Skin of body (tissue), 2 donors: ENCODE data around the gene FUOM. TPM values are rescaled to one million over a fixed set of nuclear protein-coding genes. Genes with fewer than 3 reads are reported as not detected.
"Not testable (repeated sequence)": the region's sequence is repeated elsewhere in the genome, so short reads cannot be mapped to it uniquely, and the experiment has no call there.

Experiments used
- DNase-seq: peaks from one replicate; lab custom pipeline; 2025; lab: John Stamatoyannopoulos, UW
- total RNA-seq: library from RNA; depleted of rRNA; stranded (reverse); fragments of >200 nt; gene quantifications from one replicate; pipeline ENCODE4 v1.2.3, GENCODE V29; 2014

The FUOM gene
- total RNA-seq, 1 donor from 2014 or later = 11.2 TPM

DNA sequence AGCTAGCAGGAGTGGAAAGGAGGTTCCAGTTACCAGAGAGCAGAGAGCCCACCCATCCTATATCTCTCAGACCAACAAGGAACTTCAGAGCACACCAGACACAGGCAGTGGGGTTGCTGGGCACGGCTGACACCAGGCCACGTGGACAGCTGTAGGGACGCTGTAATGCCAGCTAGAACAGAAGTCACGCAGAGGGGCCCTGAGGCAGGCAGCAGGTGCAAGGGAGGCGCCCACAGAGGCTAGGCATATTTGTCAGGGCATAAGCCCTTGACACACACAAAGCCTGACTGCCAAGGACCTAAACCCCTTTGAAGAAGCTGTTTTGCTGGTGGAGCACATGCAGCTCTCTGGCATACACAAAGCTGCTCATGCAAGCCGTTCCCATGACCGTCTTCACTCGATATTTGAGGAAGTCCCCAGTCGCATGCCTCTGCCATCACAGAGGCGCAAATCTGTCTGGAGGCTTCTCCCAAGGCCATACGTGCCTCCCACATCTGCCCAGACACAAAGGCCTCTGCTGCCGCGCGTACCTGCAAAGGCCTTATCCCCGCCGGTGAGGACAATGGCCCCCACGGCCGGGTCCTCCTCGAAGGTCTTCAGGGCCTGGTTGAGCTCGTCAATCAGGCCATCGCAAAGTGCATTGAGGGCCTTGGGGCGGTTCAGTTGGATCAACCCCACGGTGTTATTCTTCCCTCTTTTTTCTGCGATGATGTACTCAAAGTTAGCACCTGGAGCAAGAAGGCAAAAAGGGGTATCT, 12.4 kb upstream of the FUOM start:
- no peak for DNase-seq

DNA sequence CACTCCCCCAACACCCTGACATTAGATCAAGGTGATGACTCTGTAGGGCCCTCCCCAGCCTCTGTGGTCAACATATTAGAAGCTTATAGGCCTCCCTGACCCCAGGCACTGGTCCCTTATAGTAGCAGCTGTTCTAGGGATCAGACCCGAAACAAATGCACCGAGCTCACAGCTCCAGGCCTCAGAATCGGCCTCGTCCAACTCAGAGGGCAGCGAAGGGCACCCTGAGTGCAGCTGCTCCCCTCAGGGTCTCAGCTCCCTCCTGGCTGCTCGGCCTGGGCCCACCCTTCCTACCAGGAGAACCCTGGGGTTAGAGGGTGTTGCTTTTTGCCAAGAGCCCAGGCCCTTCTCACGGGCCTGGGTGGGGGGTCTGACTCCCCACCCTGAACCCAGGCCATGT, 10.3 kb upstream of the FUOM start:
- no peak for DNase-seq

DNA sequence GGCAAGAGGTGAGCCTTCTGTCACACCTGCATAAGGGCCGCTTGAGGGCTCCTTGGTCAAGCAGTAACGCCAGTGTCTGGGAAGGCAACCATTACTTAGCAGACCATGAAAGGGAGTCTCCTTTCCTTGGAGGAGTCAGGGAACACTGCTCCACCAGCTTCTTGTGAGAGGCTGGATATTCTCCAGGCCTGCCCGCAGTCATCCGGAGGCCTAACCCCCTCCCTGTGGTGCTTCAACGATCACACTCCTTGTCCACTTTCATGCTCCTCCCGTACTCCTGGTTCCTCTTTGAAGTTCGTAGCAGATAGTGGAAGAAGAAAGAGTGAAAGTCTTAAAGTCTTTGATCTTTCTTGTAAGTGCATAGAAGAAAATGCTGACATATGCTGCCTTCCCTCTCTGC, 9.6 kb upstream of the FUOM start:
- not testable (repeated sequence) for DNase-seq

DNA sequence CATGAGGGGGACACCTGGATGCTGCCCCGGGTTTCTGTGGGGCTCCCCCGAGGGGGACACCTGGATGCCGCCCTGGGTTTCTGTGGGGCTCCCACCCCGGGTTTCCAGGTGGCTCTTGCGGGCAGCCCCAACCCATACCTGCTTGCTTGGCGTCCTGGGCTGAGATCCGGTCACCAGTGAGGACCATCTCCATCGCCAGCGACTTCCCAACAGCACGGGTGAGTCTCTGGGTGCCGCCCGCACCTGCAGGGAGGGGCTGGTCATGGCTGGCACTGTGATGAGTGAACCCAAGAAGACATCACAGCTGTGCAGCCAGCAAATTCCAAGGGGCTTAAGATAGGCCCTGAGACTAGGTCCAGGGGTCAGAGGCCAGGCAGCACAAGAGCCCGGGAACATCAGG, 8.9 kb upstream of the FUOM start:
- no peak for DNase-seq

DNA sequence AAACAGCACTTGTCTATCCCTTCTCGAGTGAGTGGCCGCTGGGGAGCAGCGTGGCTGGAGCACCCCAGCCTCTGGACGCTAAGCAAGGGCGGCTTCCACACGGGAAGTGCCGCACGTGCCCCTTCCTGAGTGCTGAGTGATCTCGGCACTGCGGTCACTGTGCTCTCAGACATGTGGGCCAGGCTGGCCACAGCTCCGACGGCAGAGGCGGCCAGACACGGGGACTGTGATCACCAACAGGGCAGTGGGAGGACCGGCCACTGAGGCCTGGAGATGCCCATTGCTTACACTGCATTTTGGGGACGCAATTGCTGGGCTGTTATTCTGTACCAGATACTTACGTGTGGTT, 8.3 kb upstream of the FUOM start:
- no peak for DNase-seq

DNA sequence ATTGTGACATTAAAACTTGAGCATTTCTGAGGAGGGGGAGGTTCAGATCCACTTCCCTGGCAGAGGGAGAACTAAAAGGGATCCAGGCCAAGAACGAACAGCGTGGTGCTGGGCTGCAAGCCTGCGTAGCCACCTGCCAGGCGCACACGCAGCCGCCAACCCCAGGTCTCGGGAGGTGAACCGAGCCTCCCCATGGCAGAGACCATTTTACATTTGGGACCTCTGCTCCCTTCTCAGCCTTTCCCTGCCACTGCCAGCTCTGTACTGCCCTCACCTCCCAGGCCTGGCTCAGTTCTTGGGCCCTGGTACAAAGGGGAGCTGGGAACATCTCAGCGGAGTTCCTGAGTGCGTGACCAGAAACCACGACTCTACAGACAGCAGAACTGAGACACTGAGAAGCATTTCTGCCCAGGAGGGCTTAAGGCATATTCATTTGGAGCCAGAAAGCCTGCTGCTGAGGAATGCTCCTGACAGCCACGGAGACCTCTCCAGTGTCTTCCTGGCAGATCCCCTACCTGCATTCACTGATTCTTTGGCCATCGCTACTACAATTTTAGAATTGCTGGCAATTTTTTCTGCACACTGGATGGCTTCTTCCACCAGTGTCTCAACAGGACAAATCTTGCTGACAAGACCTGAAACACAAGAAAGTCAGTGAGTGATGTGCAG, 7.8 kb upstream of the FUOM start:
- DNase-seq = no peak

DNA sequence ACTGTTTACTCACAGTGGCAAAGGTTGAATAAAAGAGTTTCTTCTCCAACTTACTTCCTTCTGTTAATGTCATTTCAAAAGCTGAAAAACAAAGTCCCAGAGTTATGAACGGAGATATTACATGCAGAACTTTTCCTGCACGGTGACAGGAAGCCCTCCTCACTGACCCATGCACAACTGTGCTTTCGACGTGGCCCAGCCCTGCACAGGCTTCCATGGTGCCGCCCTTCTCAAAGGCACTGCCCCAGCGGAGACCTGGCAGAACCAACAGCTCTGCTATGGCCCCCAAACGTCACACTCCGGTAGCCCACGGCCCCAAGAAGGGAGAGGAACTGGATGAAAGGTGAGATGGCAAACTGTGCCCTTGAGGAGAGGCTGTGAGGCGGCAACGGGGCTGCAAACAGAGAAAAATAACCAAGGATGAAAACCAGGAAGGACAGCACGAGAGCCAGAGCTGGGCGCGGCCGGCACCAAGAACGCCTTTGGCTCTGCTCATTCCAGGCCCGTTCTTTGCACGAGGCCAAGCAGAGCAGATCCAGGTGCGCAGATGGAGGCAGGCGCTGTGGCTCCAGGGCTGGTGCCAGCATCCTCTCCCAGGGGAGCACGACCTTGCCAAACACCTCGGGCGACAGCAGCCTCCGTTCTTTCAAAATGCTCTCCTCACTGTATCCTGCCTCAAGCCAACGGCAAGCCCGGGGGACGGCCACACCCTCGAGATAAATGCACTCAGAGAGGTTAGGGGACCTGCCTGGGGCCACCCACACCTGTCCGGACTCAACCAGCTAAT, 7.0 kb upstream of the FUOM start:
- no peak for DNase-seq

DNA sequence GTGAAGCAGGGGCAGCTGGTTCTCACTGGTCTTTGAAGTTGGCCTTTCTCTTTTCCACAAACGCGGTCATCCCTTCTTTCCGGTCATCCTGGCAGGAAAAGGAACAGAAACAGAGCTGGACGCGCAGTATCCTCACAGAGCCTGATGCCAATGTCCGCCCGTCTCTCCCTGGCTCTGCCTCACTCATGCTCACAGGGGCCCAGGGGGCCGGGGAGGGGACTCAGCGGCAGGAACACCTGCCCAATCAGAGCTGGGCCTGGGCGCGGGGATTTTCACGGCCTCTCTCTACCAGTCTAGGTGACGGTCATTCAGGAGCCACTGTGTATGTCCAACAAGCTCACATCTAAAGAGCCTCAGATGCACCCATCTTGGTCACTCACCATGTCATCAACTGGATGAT, 5.0 kb upstream of the FUOM start:
- no peak for DNase-seq

DNA sequence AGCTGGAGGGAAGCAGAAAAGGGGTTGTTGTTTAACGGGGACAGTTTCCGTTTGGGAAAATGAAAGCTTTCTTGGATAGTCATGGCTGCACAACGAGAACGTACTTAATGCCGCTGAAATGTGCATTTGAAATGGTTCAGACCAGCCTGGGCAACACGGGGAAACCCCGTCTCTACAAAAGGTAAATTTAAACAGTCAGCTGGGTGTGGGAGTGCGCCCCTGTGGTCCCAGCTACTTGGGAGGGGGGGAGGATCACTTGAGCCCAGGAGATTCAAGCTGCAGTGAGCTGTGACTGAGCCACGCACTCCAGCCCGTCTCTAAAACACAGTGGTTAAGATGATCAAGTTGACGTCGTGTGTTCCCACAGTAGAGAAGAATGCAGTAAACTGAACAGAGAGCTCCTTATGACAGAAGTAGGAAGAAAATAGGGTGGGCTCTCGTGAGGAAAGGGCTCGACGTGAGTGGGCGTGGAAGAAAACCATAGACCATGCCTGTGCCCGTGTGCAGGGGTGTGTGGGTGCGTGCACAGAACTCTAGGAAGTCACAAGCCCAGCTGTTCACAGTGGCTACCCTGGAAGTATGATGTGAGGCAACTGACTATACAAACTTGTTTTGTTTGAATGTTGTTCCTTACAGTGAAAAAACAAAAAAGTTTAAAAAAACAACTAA, 4.1 kb upstream of the FUOM start:
- DNase-seq = no peak

DNA sequence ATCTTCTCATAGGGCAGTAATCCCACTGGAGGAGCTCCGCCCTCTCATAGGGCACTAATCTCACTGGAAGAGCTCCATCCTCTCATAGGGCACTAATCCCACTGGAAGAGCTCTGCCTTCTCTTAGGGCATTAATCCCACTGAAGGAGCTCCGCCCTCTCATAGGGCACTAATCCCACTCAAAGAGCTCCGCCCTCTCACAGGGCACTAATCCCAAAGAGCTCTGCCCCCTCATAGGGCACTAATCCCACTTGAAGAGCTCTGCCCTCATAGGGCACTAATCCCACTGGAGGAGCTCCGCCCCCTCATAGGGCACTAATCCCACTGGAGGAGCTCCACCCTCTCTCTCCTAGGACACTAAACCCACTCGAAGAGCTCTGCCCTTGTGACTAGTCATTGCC, 3.4 kb upstream of the FUOM start:
- DNase-seq = no peak

DNA sequence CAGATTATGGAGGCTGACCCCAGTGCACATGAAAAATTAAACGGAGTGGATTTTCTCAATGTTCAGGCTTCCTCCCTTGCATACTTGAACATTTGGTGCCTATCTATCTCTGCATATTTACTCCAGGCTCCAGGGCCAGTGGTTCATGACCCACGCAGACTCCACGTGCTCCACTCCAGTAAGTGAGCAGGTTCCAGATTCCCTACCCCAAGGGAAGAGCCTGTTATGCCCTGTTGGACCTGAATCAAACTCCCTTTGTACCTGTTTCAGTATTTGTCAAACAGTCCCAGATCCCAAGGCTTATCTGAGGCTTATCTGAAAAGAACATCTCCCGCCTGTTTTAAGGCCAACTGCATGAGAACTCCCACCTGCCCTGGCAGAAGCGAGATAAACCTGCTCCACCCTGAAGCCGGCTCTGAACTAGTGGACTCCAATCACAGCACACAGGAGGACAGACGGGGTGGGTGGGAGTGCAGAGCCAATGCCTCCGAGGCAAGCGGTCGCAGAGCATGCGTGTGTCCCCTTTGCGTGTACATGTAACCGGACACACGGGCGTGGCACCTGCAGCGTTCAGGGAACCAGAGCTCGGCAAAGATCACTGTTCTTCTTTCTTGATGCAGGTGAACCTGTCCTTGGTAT, 2.3 kb upstream of the FUOM start:
- no peak for DNase-seq

DNA sequence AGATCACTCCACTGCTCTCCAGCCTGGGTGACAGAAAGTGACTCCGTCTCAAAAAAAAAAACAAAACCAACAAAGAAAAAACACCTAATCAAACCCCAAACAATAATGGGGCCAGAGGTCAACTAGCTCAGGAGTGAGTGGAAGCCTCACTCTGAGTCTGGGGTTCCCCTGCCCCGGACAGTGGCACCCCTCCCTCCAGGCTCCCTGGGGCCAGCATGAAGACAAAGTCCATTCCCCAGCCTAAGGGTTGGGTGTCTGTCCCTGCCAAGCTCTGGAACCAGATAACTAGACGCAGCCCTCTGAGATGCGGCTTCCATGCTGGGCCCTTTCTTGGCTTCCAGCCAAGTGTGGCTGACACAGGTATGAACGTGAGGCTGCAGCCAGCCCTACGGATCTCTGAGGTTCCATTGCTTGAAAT, 1.7 kb upstream of the FUOM start:
- DNase-seq = no peak

DNA sequence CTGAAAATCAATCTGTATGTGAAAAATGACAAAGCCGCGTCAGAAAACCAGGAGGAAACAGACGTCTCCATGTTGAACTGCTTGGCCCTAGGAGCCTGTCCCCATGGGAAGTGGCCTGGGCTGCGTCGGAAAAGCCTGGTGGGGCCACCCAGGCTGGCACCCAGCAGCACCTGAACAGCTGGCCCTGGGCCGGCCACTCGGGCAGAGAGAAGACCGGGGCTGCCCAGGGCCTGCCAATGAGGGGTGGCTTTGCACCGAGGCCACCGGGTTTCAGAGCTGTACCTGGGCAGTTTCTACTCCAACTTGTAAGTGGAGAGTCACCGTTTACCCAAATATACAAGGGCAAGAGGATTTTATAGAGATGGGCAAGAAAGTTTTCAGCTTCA, 1.1 kb upstream of the FUOM start:
- DNase-seq = no peak

DNA sequence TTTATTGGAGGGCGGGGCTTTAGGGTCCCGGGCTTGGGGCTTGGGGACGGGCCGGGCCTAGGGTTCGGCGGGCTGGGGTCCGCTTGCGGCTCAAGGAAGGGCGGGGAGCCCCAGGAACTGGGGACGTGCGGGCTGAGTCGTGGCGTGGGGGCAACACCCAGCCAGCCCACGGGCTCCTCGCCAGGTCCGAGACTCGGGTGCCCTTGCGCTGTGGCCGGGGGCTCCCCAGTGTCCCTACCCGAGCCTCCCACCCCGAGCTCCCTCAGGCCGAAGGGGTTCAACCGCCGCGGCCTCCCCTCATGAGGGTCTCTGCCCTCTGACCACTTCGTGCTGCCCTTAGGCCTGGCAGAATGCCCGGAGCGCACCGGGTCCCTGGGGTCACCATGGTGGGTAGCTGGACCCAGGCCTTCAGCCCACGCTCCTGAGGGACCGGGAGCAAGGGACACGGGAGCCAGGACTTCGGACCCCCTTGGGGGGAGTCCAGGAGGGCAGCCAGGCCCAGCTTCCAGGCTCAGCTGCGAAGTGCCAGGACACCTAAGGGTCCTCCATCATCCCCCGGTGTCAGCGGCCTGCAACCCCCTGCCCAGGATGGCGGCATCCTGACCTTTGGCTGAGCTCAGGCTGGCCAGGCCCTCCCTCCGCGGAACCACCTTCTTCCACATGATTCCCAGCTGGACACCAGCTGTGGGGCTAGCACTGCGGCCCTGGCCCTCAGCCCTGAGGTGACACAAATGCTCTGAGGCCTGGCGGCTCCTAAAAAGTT, 524 bp upstream of the FUOM start:
- DNase-seq = no peak

DNA sequence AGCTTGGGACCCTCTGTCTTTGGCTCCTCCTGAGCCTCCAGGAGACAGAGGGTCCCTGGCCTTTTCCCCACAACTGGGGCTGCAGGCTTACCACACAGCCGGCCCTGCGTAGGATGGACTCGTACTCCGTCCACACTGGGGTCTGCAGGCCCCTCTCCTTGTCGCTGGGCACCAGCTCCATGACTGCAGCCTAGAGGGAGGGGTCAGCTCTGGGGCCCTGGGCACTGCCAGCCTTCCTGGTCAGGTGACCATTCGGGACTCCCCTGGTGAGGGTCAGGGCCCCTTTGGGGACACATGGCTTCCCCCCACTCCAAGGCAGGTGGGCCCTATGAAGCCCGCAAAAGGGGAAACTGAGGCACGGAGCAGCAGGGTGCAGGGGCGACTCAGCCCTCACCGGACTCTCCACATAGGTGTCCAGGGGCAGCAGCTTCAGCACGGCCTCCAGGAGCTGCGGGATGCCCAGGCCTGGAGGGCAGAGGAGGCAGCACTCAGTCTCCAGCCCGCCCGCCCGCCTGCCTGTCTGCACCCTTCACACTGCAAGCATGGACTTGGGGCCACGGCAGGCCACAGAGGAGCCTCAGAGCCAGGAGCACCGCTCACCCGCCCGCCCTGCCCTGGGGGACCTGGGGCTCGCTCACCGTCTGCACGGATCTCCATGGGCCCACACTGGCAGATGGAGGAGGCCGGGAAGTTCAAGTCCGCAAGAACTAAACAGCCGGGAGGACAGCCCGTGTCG, 1.1 kb downstream of the FUOM start:
- no peak for DNase-seq

DNA sequence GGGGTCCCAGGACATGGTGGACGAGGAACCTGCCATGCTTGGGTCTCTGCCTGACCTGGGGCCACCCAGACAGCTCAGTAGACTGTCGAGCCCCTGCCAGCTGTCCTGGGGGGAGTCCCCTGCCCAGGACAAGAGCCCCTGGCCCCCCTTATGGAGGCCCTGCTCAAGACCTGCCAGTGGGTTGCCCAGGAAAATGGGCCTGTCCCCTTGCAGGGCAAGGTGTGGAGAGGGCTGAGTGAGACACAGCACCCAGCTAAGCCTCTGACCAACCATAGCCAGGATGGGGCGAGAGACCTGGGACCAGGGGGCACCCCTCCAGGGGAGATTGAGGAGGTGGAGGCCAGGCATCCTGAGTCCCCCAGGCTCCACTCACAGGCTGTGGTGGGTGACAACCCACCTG, 1.8 kb downstream of the FUOM start:
- DNase-seq = no peak

DNA sequence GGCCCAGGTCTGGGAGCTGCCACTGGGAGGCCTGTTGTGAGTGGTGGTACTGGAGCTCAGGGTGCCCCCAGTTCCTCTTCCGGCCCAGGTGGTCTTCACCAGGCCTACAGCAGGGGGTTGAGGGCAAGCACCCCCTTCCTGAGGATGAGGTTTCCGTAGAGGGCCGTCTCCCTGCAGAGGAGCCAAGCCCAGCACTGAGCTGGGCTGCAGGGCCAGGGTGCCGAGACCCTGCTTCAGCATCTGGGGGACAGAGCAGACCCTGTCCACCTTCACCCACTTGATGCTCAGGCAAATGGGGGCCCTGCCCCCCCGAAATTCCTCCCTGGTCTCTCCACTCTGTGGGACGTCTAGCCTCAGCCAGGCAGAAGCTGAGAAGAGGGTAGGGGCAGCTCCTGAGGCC, 2.6 kb downstream of the FUOM start:
- no peak for DNase-seq

DNA sequence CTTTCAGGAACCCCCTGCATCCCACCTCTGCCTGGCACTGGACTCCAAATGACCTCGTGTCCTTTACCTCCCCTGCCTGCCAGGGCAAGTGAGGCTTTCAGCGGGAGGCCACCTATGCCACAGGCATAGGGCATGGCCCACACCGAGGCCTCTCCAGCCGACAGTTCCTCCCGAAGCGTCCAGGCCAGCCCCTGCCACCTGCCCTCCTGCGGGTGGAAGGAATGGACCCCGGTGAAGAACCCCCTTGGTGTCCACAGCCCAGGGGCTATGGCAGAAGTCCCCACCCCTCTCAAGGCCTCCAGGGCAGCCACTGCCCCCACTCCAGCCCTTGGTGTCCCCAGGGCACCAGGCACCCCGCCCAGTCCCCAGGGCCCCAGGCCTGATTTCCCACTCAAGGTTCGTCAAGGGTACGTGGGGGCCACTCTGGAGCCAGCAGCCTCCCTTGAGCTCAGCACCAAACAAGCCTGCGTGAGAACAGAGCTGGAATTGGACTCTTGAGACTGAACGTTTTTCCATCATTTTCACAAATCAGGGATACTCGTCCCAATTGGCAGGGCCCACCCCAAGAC, 3.1 kb downstream of the FUOM start:
- DNase-seq = no peak

DNA sequence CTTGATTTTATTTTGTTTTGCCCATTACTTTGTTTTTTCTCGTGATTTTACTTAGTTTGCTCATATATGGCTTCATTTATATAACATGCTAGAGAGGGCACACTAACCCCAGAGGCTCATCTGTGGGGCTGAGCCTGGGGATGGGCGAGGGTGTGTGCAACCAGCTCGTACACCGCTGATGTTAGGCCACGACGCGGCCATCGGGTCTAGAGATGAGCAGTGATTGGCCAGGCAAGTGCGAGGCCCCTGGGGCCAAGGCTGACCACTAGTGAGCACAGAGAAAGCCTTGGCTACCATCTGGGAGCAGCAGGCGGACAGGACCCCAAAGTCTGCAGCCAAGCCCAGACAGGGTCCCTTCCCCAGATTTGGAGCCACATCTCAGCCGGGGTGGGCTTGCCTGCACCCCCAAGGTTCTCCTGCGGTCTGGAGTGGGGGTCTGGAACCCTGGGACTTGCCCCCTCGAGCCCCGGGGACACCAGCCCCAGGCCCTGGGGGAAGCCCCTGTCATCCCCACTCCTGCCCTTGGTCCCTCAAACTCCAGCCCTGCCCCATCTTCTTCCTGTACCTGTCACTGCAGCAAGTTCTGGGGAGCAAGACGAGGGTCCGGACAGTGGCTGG, 3.7 kb downstream of the FUOM start:
- no peak for DNase-seq
